Spleen (tissue), 11 donors: Measurements from ENCODE around the gene SUPT20HL2. TPM values are rescaled to one million over a fixed set of nuclear protein-coding genes. Genes with fewer than 3 reads are reported as not detected.

ENCODE experiments used
- DNase-seq: peaks from one replicate; pipeline ENCODE4 v3.0.0-alpha.2; 2020
- H3K27ac ChIP-seq, 8 donors: fragments of 200-600 bp; sonication (generic) in 7 of 8; 1 replicate in 4 of 8; 2 replicates in 4 of 8; pipeline versions ENCODE4 v1.5.0 to v1.8.0; 2016 to 2021; ENCODE audit warnings: inconsistent platforms in 4 of 8, mild to moderate bottlenecking in 4 of 8, moderate library complexity in 1 of 8
- H3K27me3 ChIP-seq, 7 donors: fragments of 200-600 bp; sonication (generic) in 6 of 7; replicated peaks in 1 of 7; 1 replicate in 4 of 7; 2 replicates in 3 of 7; pipeline versions ENCODE4 v1.5.0 to v1.8.0; 2016 to 2021; ENCODE audit warnings: inconsistent platforms in 3 of 7, mild to moderate bottlenecking in 1 of 7
- H3K36me3 ChIP-seq, 6 donors: fragments of 200-600 bp; sonication (generic) in 5 of 6; 1 replicate in 4 of 6; 2 replicates in 2 of 6; pipeline versions ENCODE4 v1.5.0 to v1.8.0; 2016 to 2021; ENCODE audit warnings: inconsistent platforms in 2 of 6
- H3K4me1 ChIP-seq, 6 donors: fragments of 200-600 bp; sonication (generic) in 5 of 6; 1 replicate in 3 of 6; 2 replicates in 3 of 6; pipeline versions ENCODE4 v1.5.0 to v1.8.0; 2016 to 2021; ENCODE audit warnings: inconsistent platforms in 3 of 6
- H3K4me3 ChIP-seq, 8 donors: fragments of 200-600 bp; sonication (generic) in 7 of 8; 1 replicate in 4 of 8; 2 replicates in 4 of 8; pipeline versions ENCODE4 v1.5.0 to v1.8.0; 2016 to 2021; ENCODE audit warnings: inconsistent platforms in 4 of 8, mild to moderate bottlenecking in 4 of 8, moderate library complexity in 2 of 8
- H3K9me3 ChIP-seq, 8 donors: fragments of 200-600 bp; sonication (generic) in 7 of 8; 1 replicate in 4 of 8; 2 replicates in 4 of 8; pipeline versions ENCODE4 v1.5.0 to v1.8.0; 2016 to 2021; ENCODE audit warnings: inconsistent platforms in 4 of 8
- CTCF ChIP-seq, 11 experiments: fragments of 200-600 bp in 7 of 11; fragments of 450-650 bp in 4 of 11; sonication (generic) in 4 of 11; IDR thresholded peaks in 8 of 11; conservative IDR thresholded peaks in 3 of 11; 1 replicate in 7 of 11; 2 replicates in 4 of 11; pipeline versions ENCODE4 v1.4.0 to v1.8.0; 2016 to 2021; ENCODE audit warnings: antibody characterized with exemption in 11 of 11, inconsistent platforms in 4 of 11, mild to moderate bottlenecking in 1 of 11
- POLR2A ChIP-seq, 3 donors: fragments of 450-650 bp; IDR thresholded peaks; one replicate each; pipeline ENCODE4 v1.5.1; 2017; ENCODE audit warnings: antibody characterized with exemption in 3 of 3, mild to moderate bottlenecking in 1 of 3
- POLR2AphosphoS5 ChIP-seq, 3 donors: sonication (generic); formaldehyde crosslinking; IDR thresholded peaks; one replicate each; pipeline ENCODE4 v1.5.1; 2017; ENCODE audit warnings: antibody characterized with exemption in 3 of 3
- WGBS, 5 donors: extraction: QIAGEN DNeasy Blood & Tissue Kit in 3 of 5; methylation state at CpG; one replicate each; pipeline versions ENCODE4 v1.1.5 to v1.1.7; 2013 to 2018; 5-methylcytosine and 5-hydroxymethylcytosine counted together
- intact Hi-C: fragments of 100-400 bp; cut with DNase I; formaldehyde crosslinking; loops from one replicate; pipeline ENCODE4 v1.15.0; 2023; ENCODE audit warnings: low total_unique reads
- polyA plus RNA-seq, 3 donors: library from polyadenylated mRNA; stranded (reverse); fragments of 200-250 nt; gene quantifications; one replicate each; pipeline ENCODE4 v1.2.1, GENCODE V29; 2013
- total RNA-seq, 7 donors: library from RNA; depleted of rRNA in 3 of 7; stranded (reverse); fragments of >200 nt in 3 of 7; fragmentation: NEBNext Ultra II Directional in 4 of 7; extraction: Animal tissue kit (Norgen Biotek cat#: 25700) in 4 of 7; gene quantifications; one replicate each; pipeline versions ENCODE4 v1.1.0 to v1.2.1, GENCODE V29; 2016 to 2021
- donor health status: healthy with polysubstance abuse.
- donor health status: DM: no; HTN: no; CAD: no; lungs with moderate emphysema.
- donor health status: DM: no; HTN: no; CAD: no.
- donor health status: Bipolar disorder and iron deficiency.
- donor health status: healthy.
- donor health status: DM: no; HTN: no; CAD: no.
- donor health status: DM: yes; HTN: yes; CAD: no.

SUPT20HL2 gene
- total and polyA plus RNA-seq, 10 donors = not detected

GRCh38 chrX:24341795-24342194 lies 27.9 kb upstream of the SUPT20HL2 start:
- intact Hi-C loops = no loop called here
- no peaks in the 10 kb centered on the region for H3K9me3 ChIP-seq

DNA sequence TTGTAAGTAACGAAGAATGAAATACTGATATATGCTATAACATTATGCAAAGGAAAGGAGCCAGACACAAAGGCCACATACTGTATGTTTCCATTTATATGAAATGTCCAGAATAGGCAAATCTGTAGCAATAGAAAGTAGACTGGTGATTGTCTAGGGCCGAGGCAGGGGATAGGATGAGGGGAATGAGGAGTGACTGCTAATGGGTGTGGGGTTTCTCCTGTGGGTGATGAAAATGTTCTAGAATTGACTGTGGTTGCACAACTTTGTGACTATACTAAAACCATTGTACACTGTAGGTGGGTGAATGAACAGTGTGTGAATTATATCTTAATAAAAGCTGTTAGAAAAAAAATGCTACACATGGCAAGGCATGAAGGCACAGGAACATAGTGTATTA lies 26.6 kb upstream of the SUPT20HL2 start:
- no peaks in the 10 kb centered on the region for H3K9me3 ChIP-seq
- WGBS, 5 donors = 74 to 100% (median 86%) methylated on average over 2 of the region's 2 CpGs
- intact Hi-C loops = no loop called here
- peaks cover 0 to 4% (median 0%) of the 10 kb centered on the region in 7 donors for H3K27me3 ChIP-seq
- no peak for DNase-seq
- H3K27ac ChIP-seq = no peak overlapping the region
- H3K4me1 ChIP-seq = no peaks in the 10 kb centered on the region
- H3K36me3 ChIP-seq = no peaks in the 10 kb centered on the region
- TF ChIP-seq POLR2AphosphoS5 (IDR thresholded peaks at IDR 0.05) (no peak), POLR2A (IDR thresholded peaks at IDR 0.05) (no peak), CTCF (IDR thresholded peaks at IDR 0.05 in 8 of 11, conservative IDR thresholded peaks at IDR 0.05 in 3 of 11) (no peak)
- no peak overlapping the region for H3K4me3 ChIP-seq

More at GRCh38 chrX:24341795-24342194, 27.9 kb upstream of the SUPT20HL2 start:
- Histone ChIP-seq H3K36me3 (no peaks in the 10 kb centered on the region), H3K4me1 (no peaks in the 10 kb centered on the region), H3K27ac (no peak overlapping the region), H3K4me3 (no peak overlapping the region), H3K27me3 (no peaks in the 10 kb centered on the region)
- 62 to 90% (median 76%) methylated on average over 1 of the region's 1 CpG for WGBS, 5 donors
- DNase-seq = no peak
- no peak for TF ChIP-seq POLR2AphosphoS5 (IDR thresholded peaks at IDR 0.05)
- no peak for TF ChIP-seq CTCF (IDR thresholded peaks at IDR 0.05 in 8 of 11, conservative IDR thresholded peaks at IDR 0.05 in 3 of 11)
- TF ChIP-seq POLR2A (IDR thresholded peaks at IDR 0.05) = no peak

GRCh38 chrX:24339911-24340310 lies 26.0 kb upstream of the SUPT20HL2 start:
- H3K27ac ChIP-seq = no peak overlapping the region
- no peaks in the 10 kb centered on the region for H3K36me3 ChIP-seq
- H3K4me3 ChIP-seq = no peak overlapping the region
- no peak for TF ChIP-seq POLR2AphosphoS5 (IDR thresholded peaks at IDR 0.05)
- intact Hi-C loops = no loop called here
- H3K9me3 ChIP-seq = no peaks in the 10 kb centered on the region
- no peaks in the 10 kb centered on the region for H3K4me1 ChIP-seq
- no peak for DNase-seq
- peaks cover 0 to 9% (median 0%) of the 10 kb centered on the region in 7 donors for H3K27me3 ChIP-seq

DNA sequence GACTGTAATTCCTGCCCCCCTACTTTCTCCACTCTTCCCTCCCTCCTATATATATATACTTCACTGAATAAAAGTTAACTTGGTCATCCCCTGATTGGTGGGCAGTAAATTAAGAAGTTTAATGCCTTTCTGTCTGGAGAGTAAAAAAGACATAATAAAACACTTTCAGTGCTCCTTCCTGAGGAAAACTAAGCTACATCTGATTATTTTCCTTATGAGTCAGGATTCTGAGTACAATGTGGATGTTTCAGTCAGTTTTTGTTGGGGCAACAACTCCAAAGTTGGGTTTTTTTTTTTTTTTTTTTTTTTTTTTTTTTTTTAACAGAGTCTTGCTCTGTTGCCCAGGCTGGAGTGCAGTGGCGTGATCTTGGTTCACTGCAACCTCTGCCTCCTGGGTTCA lies 22.0 kb upstream of the SUPT20HL2 start:
- no peak overlapping the region for H3K27ac ChIP-seq
- H3K4me3 ChIP-seq = no peak overlapping the region
- peaks cover 0 to 5% (median 0%) of the 10 kb centered on the region in 8 donors for H3K9me3 ChIP-seq
- H3K4me1 ChIP-seq = no peaks in the 10 kb centered on the region
- DNase-seq = no peak
- H3K36me3 ChIP-seq = no peaks in the 10 kb centered on the region
- TF ChIP-seq POLR2A (IDR thresholded peaks at IDR 0.05) = no peak
- WGBS, 5 donors = 82 to 100% (median 91%) methylated on average over 1 of the region's 1 CpG
- intact Hi-C loops = no loop called here
- H3K27me3 ChIP-seq = peaks cover 0 to 16% (median 0%) of the 10 kb centered on the region in 7 donors

DNA sequence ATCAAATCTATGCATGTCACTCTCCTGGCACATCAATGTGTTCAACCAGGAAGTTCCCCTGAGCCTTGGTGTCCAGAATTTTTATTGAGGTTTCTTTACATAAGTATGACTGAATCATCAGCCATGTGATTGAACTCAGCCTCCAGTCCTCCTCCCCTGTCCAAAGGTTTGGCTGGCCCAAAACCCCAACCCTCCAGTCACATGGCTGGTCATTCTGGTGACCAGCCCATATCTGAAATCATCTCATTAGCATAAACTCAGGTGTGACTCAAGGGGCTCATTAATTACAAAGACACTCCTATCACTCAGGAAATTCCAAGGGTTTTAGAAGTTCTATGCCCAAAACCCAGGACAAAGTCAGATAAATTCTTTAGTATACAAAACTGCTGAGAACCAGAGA lies 20.6 kb upstream of the SUPT20HL2 start:
- peaks cover 0 to 24% (median 0%) of the 10 kb centered on the region in 7 donors for H3K27me3 ChIP-seq
- no peak for TF ChIP-seq POLR2A (IDR thresholded peaks at IDR 0.05)
- TF ChIP-seq POLR2AphosphoS5 (IDR thresholded peaks at IDR 0.05) = no peak
- no peak for TF ChIP-seq CTCF (IDR thresholded peaks at IDR 0.05 in 8 of 11, conservative IDR thresholded peaks at IDR 0.05 in 3 of 11)
- intact Hi-C loops = no loop called here
- H3K4me3 ChIP-seq = no peak overlapping the region
- H3K27ac ChIP-seq = no peak overlapping the region
- no peaks in the 10 kb centered on the region for H3K36me3 ChIP-seq
- H3K4me1 ChIP-seq = no peaks in the 10 kb centered on the region
- peaks cover 0 to 5% (median 0%) of the 10 kb centered on the region in 8 donors for H3K9me3 ChIP-seq
- no peak for DNase-seq
